Measurements from ENCODE around the gene MYO7A. TPM values are rescaled to one million over a fixed set of nuclear protein-coding genes. Genes with fewer than 3 reads are reported as not detected.

MYO7A gene
- total RNA-seq, 4 donors from 2014 or later, result 4.8 to 9.1 (median 6.4) TPM

- no peaks in the 10 kb centered on the region for H3K9me3 ChIP-seq
- no peak for TF ChIP-seq CTCF (IDR thresholded peaks at IDR 0.05)
- TF ChIP-seq POLR2AphosphoS5 (IDR thresholded peaks at IDR 0.05), result no peak
- TF ChIP-seq POLR2A (IDR thresholded peaks at IDR 0.05; ENCODE audit: low read depth), result no peak
- no peak for TF ChIP-seq EP300 (IDR thresholded peaks at IDR 0.05)
- no peak for DNase-seq (ENCODE audit: extremely low spot score)
- no peak overlapping the region for H3K27ac ChIP-seq (replicated peaks in 1 of 4)
- H3K36me3 ChIP-seq, result no peaks in the 10 kb centered on the region
- H3K27me3 ChIP-seq, result peaks cover 0 to 11% (median 1%) of the 10 kb centered on the region in 4 donors
- H3K4me1 ChIP-seq, result peaks cover 11 to 20% (median 18%) of the 10 kb centered on the region in 4 donors
- WGBS, result 88% methylated on average over 10 of the region's 11 CpGs
- H3K4me3 ChIP-seq, result no peak overlapping the region
- intact Hi-C loops (cut with DNase I), result no loop called here
Observed at GRCh38 chr11:77151804-77152509, 23.9 kb downstream of the MYO7A start.

GRCh38 chr11:77152846-77153245 lies 24.8 kb downstream of the MYO7A start:
- H3K9me3 ChIP-seq, result no peaks in the 10 kb centered on the region
- intact Hi-C loops (cut with DNase I), result no loop called here
- 76% methylated on average over 6 of the region's 6 CpGs for WGBS
- no peak for DNase-seq (ENCODE audit: extremely low spot score)
- H3K4me1 ChIP-seq, result peaks cover 11 to 15% (median 13%) of the 10 kb centered on the region in 4 donors
- no peak overlapping the region for H3K27ac ChIP-seq (replicated peaks in 1 of 4)
- H3K4me3 ChIP-seq, result no peak overlapping the region
- H3K36me3 ChIP-seq, result no peaks in the 10 kb centered on the region
- TF ChIP-seq POLR2A (IDR thresholded peaks at IDR 0.05; ENCODE audit: low read depth) (no peak), CTCF (IDR thresholded peaks at IDR 0.05) (no peak), EP300 (IDR thresholded peaks at IDR 0.05) (no peak), POLR2AphosphoS5 (IDR thresholded peaks at IDR 0.05) (no peak)
- H3K27me3 ChIP-seq, result peaks cover 0 to 3% (median 0%) of the 10 kb centered on the region in 4 donors

- Histone ChIP-seq H3K9me3 (no peaks in the 10 kb centered on the region), H3K36me3 (no peaks in the 10 kb centered on the region), H3K4me1 (peaks cover 8 to 12% (median 11%) of the 10 kb centered on the region in 4 donors), H3K4me3 (no peak overlapping the region), H3K27me3 (no peaks in the 10 kb centered on the region), H3K27ac (replicated peaks in 1 of 4) (no peak overlapping the region)
- TF ChIP-seq POLR2A (IDR thresholded peaks at IDR 0.05; ENCODE audit: low read depth) (no peak), EP300 (IDR thresholded peaks at IDR 0.05) (no peak), CTCF (IDR thresholded peaks at IDR 0.05) (no peak), POLR2AphosphoS5 (IDR thresholded peaks at IDR 0.05) (no peak)
- DNase-seq (ENCODE audit: extremely low spot score), result no peak
- 89% methylated on average over 20 of the region's 20 CpGs for WGBS
- intact Hi-C loops (cut with DNase I), result no loop called here
Observed at GRCh38 chr11:77153276-77154185, 25.5 kb downstream of the MYO7A start.

GRCh38 chr11:77154381-77155081 lies 26.5 kb downstream of the MYO7A start:
- no peak for DNase-seq (ENCODE audit: extremely low spot score)
- Histone ChIP-seq H3K36me3 (no peaks in the 10 kb centered on the region), H3K27me3 (no peaks in the 10 kb centered on the region), H3K27ac (replicated peaks in 1 of 4) (no peak overlapping the region), H3K4me1 (peaks cover 8 to 12% (median 11%) of the 10 kb centered on the region in 4 donors), H3K4me3 (no peak overlapping the region), H3K9me3 (no peaks in the 10 kb centered on the region)
- intact Hi-C loops (cut with DNase I), result no loop called here
- TF ChIP-seq POLR2AphosphoS5 (IDR thresholded peaks at IDR 0.05) (no peak), CTCF (IDR thresholded peaks at IDR 0.05) (no peak), EP300 (IDR thresholded peaks at IDR 0.05) (no peak), POLR2A (IDR thresholded peaks at IDR 0.05; ENCODE audit: low read depth) (no peak)
- WGBS, result 69% methylated on average over 10 of the region's 10 CpGs
